ENCODE measurements around the gene PTPRM.

The PTPRM gene

GRCh38 chr18:7600036-7600435, 32.9 kb downstream of the PTPRM start:
- no peak for DNase-seq (ENCODE audit: low read depth)

- DNase-seq (ENCODE audit: low read depth), result no peak
These were observed 33.6 kb downstream of the PTPRM start for GRCh38 chr18:7600528-7601245.

GRCh38 chr18:7601246-7601615, 34.1 kb downstream of the PTPRM start:
- no peak for DNase-seq (ENCODE audit: low read depth)

GRCh38 chr18:7601936-7602335, 34.8 kb downstream of the PTPRM start:
- DNase-seq (ENCODE audit: low read depth), result no peak

GRCh38 chr18:7603259-7604000, 36.3 kb downstream of the PTPRM start:
- DNase-seq (ENCODE audit: low read depth), result no peak

- no peak for DNase-seq (ENCODE audit: low read depth)
These were observed 37.2 kb downstream of the PTPRM start for GRCh38 chr18:7604361-7604760.

GRCh38 chr18:7605705-7606104, 38.6 kb downstream of the PTPRM start:
- DNase-seq (ENCODE audit: low read depth), result no peak

GRCh38 chr18:7607540-7608173, 40.5 kb downstream of the PTPRM start:
- DNase-seq (ENCODE audit: low read depth), result no peak

GRCh38 chr18:7608174-7608550, 41.0 kb downstream of the PTPRM start:
- no peak for DNase-seq (ENCODE audit: low read depth)

GRCh38 chr18:7608781-7609201, 41.7 kb downstream of the PTPRM start:
- no peak for DNase-seq (ENCODE audit: low read depth)

- no peak for DNase-seq (ENCODE audit: low read depth)
These were observed 42.5 kb downstream of the PTPRM start for GRCh38 chr18:7609617-7610016.

- no peak for DNase-seq (ENCODE audit: low read depth)
These were observed 46.9 kb downstream of the PTPRM start for GRCh38 chr18:7614042-7614441.

- DNase-seq (ENCODE audit: low read depth), result no peak
These were observed 48.7 kb downstream of the PTPRM start for GRCh38 chr18:7615840-7616239.

GRCh38 chr18:7616661-7617060, 49.5 kb downstream of the PTPRM start:
- DNase-seq (ENCODE audit: low read depth), result no peak

- DNase-seq (ENCODE audit: low read depth), result no peak
These were observed 50.8 kb downstream of the PTPRM start for GRCh38 chr18:7617738-7618422.

- no peak for DNase-seq (ENCODE audit: low read depth)
These were observed 51.9 kb downstream of the PTPRM start for GRCh38 chr18:7618891-7619442.

- no peak for DNase-seq (ENCODE audit: low read depth)
These were observed 52.6 kb downstream of the PTPRM start for GRCh38 chr18:7619676-7620075.

GRCh38 chr18:7622721-7623120, 55.6 kb downstream of the PTPRM start:
- no peak for DNase-seq (ENCODE audit: low read depth)

GRCh38 chr18:7623681-7624080, 56.6 kb downstream of the PTPRM start:
- no peak for DNase-seq (ENCODE audit: low read depth)

GRCh38 chr18:7624697-7625096, 57.6 kb downstream of the PTPRM start:
- DNase-seq (ENCODE audit: low read depth), result no peak

GRCh38 chr18:7626175-7626921, 59.2 kb downstream of the PTPRM start:
- no peak for DNase-seq (ENCODE audit: low read depth)

Measured in activated T-helper 9 cell treated with anti-CD3 and anti-CD28 coated beads, Interleukin-2, amount 50 U/mL, for 16 hours (primary cell).